NCI-H1105 (cell line): ENCODE measurements around the gene ZNF480.
A peak's percentile ranks its signal among the peaks of the same experiment; 100 is the strongest.
"Not testable (repeated sequence)": the region's sequence is repeated elsewhere in the genome, so short reads cannot be mapped to it uniquely, and the experiment has no call there.

Experiments
- DNase-seq: peaks from one replicate; lab custom pipeline; 2025; lab: John Stamatoyannopoulos, UW

ZNF480 gene

GRCh38 chr19:52339022-52339421 lies 42.1 kb downstream of the ZNF480 start:
- DNase-seq, result not testable (repeated sequence)

DNA sequence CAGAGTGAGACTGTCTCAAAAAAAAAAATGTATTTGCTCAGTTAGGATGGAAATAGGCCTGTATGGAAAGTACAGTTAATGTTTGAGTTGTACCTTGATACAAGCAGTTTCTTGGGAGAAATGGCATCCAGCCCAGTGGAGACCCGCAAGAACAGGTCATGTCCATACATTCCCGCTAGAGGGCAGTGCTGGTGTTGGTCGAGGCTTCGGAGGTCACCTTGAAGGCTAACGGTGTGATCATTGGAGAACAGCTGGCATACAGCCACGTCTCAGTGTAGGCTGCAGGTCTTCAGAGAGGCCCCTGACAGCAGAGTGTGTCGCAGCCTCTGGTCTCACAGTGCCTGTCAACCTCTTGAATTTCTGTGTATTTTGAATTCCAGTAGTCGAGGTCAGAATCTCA lies 46.6 kb downstream of the ZNF480 start:
- DNase-seq, result peak; percentile 69

GRCh38 chr19:52345162-52345561 lies 48.2 kb downstream of the ZNF480 start:
- DNase-seq, result no peak

GRCh38 chr19:52351512-52351911 lies 54.5 kb downstream of the ZNF480 start:
- DNase-seq, result no peak

DNA sequence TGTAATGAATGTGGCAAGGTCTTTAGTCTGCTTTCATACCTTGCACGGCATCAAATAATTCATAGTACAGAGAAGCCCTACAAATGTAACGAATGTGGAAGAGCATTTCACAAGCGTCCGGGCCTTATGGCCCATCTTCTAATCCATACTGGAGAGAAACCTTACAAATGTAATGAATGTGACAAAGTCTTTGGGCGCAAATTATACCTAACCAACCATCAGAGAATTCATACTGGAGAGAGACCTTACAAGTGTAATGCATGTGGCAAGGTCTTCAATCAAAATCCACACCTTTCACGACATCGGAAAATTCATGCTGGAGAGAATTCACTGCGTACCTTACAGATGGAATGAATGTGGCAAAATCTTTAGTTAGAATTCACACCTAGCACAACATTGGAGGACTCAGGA lies 69.5 kb downstream of the ZNF480 start:
- no peak for DNase-seq

DNA sequence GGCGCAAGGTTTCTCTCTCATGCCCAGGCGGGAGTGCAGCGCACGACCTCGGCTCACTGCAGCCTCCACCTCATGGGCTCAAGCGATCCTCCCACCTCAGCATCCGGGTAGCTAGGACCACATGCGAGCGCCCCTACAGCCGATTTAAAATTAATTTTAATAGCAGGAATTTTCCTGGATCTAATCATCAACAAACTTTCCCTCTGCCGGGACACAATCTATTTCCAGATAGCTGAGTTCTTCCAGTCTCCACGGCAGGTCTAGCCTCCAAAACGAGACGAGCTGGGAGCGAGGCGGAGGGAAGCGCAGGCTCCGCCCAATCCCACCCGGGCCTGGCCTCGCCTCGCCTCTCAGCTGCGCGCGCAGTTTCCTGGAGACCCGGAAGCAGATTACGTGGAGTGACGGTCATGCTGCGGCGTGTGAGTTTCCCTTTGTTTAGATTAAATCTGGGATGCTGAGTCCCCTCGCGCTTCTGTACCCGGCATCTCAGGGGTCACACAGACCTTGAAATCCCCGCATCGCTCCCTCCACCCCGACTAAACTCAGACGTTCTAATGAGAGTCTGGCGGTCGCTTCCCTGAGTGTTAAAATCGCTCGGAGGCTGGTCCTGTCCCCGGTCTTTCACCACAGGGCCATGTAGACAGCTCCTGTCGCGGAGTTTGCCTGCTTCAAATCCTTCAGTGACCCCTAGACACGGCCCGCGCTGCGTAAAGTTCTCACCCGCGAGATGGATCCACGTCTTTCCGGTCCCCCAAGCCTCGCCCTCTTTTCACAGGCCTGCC lies 72.8 kb downstream of the ZNF480 start, which contains the start of gene ZNF880:
Gene ZNF880, plus strand, starts transcription at position 365 of the 782 bp plus-strand sequence. Its CDS starts 43 bp downstream, at position 408.
- no peak for DNase-seq

GRCh38 chr19:52370341-52370710 lies 73.4 kb downstream of the ZNF480 start:
- DNase-seq, result no peak
